HepG2 (cell line): ENCODE measurements around the gene SLC11A1. TPM values are rescaled to one million over a fixed set of nuclear protein-coding genes. Genes with fewer than 3 reads are reported as not detected.

Experiments used
- ATAC-seq: fragments of 200-7000 bp; cut with Tn5 transposase; 3 replicates; pipeline ENCODE4 v1.9.1; 2020; ENCODE audit warnings: mild to moderate bottlenecking, moderate library complexity
- BruUV-seq: library from RNA; stranded (reverse); fragments of 400-500 nt; replicated peaks from 2 replicates; lab custom pipeline; 2021; lab: Mats Ljungman, UMichigan
- CTCF ChIA-PET: fragments of 300-600 bp; formaldehyde crosslinking; extraction: SDS; loops from one replicate; lab custom pipeline; 2021; ENCODE audit warnings: low total read pairs, inconsistent platforms, low intra/inter-chr PET ratio; lab: Yijun Ruan, JAX
- POLR2A ChIA-PET: fragments of 350-600 bp; sonication (Branson Sonifier 250); formaldehyde crosslinking; loops from one replicate; lab custom pipeline; 2020; ENCODE audit warnings: antibody characterized with exemption, inconsistent platforms; lab: Yijun Ruan, JAX
- DNase-seq: peaks from one replicate; pipeline ENCODE4 v3.0.0-alpha.2; 2015; ENCODE audit warnings: low spot score
- FAIRE-seq: peaks from 3 replicates; lab custom pipeline; 2011; peaks lifted over from hg19 to GRCh38; lab: Jason Lieb, UNC
- H2AFZ ChIP-seq: one replicate; pipeline ENCODE4 v1.6.1; 2011; ENCODE audit warnings: low read length, inconsistent platforms
- H3K27ac ChIP-seq: fragments of 300-600 bp; 3 replicates; pipeline ENCODE4 v1.8.0; 2011; ENCODE audit warnings: mixed run types, mild to moderate bottlenecking, mixed read lengths, low read length, inconsistent platforms; ENCODE audit not compliant: insufficient read depth; ENCODE audit errors: extremely low read length
- H3K27me3 ChIP-seq, 2 experiments: fragments of 200-600 bp in 1 of 2; 2 replicates in 1 of 2; 3 replicates in 1 of 2; pipeline versions ENCODE4 v1.6.0 to v1.8.0; 2011; ENCODE audit warnings: low read length in 2 of 2, mild to moderate bottlenecking in 2 of 2, moderate library complexity in 2 of 2, inconsistent platforms in 1 of 2; ENCODE audit not compliant: insufficient read depth in 2 of 2, control insufficient read depth in 1 of 2
- H3K36me3 ChIP-seq, 2 experiments: fragments of 200-600 bp in 1 of 2; replicated peaks in 1 of 2; 2 replicates in 1 of 2; 3 replicates in 1 of 2; pipeline versions ENCODE4 v1.5.1 to v1.8.0; 2011; ENCODE audit warnings: low read length in 2 of 2, inconsistent platforms in 1 of 2; ENCODE audit not compliant: insufficient read depth in 2 of 2, control insufficient read depth in 1 of 2
- H3K4me1 ChIP-seq: 2 replicates; pipeline ENCODE4 v1.5.1; 2012; ENCODE audit warnings: low read length, inconsistent platforms; ENCODE audit not compliant: insufficient read depth
- H3K4me2 ChIP-seq: 2 replicates; pipeline ENCODE4 v1.6.0; 2011; ENCODE audit warnings: low read depth, low read length, inconsistent platforms
- H3K4me3 ChIP-seq, 3 experiments: fragments of 200-600 bp in 1 of 3; sonication (generic), shearing (Covaris generic) in 1 of 3; replicated peaks in 1 of 3; 2 replicates each; pipeline ENCODE4 v1.5.1; 2011 to 2016; ENCODE audit warnings: low read length in 3 of 3, inconsistent platforms in 2 of 3, low read depth in 2 of 3, mild to moderate bottlenecking in 2 of 3, control low read depth in 1 of 3, mixed read lengths in 1 of 3; ENCODE audit not compliant: insufficient read depth in 1 of 3
- H3K79me2 ChIP-seq: one replicate; pipeline ENCODE4 v1.6.1; 2011; ENCODE audit warnings: low read length, inconsistent platforms; ENCODE audit not compliant: insufficient read depth
- H3K9ac ChIP-seq: 2 replicates; pipeline ENCODE4 v1.6.0; 2011; ENCODE audit warnings: mild to moderate bottlenecking, low read depth, low read length, inconsistent platforms; ENCODE audit not compliant: insufficient read depth
- H3K9me3 ChIP-seq: 2 replicates; pipeline ENCODE4 v1.5.1; 2012; ENCODE audit warnings: mild to moderate bottlenecking, low read length
- H4K20me1 ChIP-seq: 2 replicates; pipeline ENCODE4 v1.6.0; 2011; ENCODE audit warnings: inconsistent platforms, mild to moderate bottlenecking, low read length, moderate library complexity; ENCODE audit not compliant: insufficient read depth
- HOXA3 ChIP-seq: sonication (generic); formaldehyde crosslinking; IDR thresholded peaks from 2 replicates; pipeline ENCODE4 v1.5.0; 2020; ENCODE audit warnings: missing genetic modification reagents
- MBD4 ChIP-seq: IDR thresholded peaks from 2 replicates; pipeline ENCODE4 v1.6.1; 2012; ENCODE audit warnings: low read length, inconsistent platforms, borderline replicate concordance
- PRMT3 ChIP-seq: sonication (generic); formaldehyde crosslinking; IDR thresholded peaks from 2 replicates; pipeline ENCODE4 v1.8.1; 2022; ENCODE audit warnings: low read depth, mild to moderate bottlenecking, moderate library complexity, missing genetic modification reagents, borderline replicate concordance
- ZMYM3 ChIP-seq: sonication (generic); formaldehyde crosslinking; IDR thresholded peaks from 2 replicates; pipeline ENCODE4 v1.5.1; 2020; ENCODE audit warnings: mild to moderate bottlenecking, missing genetic modification reagents
- ZNF34 ChIP-seq: sonication (generic); formaldehyde crosslinking; IDR thresholded peaks from 2 replicates; pipeline ENCODE4 v1.4.0; 2020; ENCODE audit warnings: mild to moderate bottlenecking, missing genetic modification reagents, borderline replicate concordance
- ZNF841 ChIP-seq: sonication (generic); formaldehyde crosslinking; IDR thresholded peaks from 2 replicates; pipeline ENCODE4 v1.8.1; 2023; ENCODE audit warnings: missing genetic modification reagents, borderline replicate concordance
- ZSCAN21 ChIP-seq: sonication (generic); formaldehyde crosslinking; IDR thresholded peaks from 2 replicates; pipeline ENCODE4 v1.8.0; 2022; ENCODE audit warnings: mild to moderate bottlenecking, missing genetic modification reagents, moderate library complexity, borderline replicate concordance
- WGBS: methylation state at CpG from one replicate; pipeline ENCODE4 v1.1.6; 2017; ENCODE audit warnings: low lambda C conversion rate; 5-methylcytosine and 5-hydroxymethylcytosine counted together
- in situ Hi-C: cut with HindIII; loops from 2 replicates; pipeline ENCODE4 v1.10.0; 2017; ENCODE audit warnings: low pct_unique_long_range_greater_than_20kb; ENCODE audit not compliant: extremely low pct_ligation_motif_present
- intact Hi-C: fragments of 100-400 bp; cut with micrococcal nuclease; formaldehyde crosslinking; loops from one replicate; pipeline ENCODE4 v1.10.0; 2022; ENCODE audit not compliant: unreplicated experiment
- polyA plus RNA-seq, 8 experiments: library from polyadenylated mRNA; depleted of rRNA in 3 of 8; stranded (reverse) in 7 of 8; unstranded in 1 of 8; fragments of >200 nt; fragmentation: Illumina TruSeq in 4 of 8; extraction: Trizol in 4 of 8; gene quantifications; 2 replicates each; pipeline versions ENCODE4 v1.2.1 to v1.2.3, GENCODE V29; 2011 to 2016; ENCODE audit warnings: low read depth in 4 of 8, missing spikeins in 1 of 8, mixed read lengths in 1 of 8; ENCODE audit not compliant: insufficient read depth in 1 of 8
- total RNA-seq, 5 experiments: library from RNA; depleted of rRNA; stranded (reverse); fragments of >200 nt; fragmentation: Illumina TruSeq; extraction: Trizol; gene quantifications; 2 replicates each; pipeline ENCODE4 v1.2.3, GENCODE V29; 2016; ENCODE audit warnings: low read depth in 1 of 5
- TF ChIP-seq, protein P1 (sequence below): sonication (generic); formaldehyde crosslinking; conservative IDR thresholded peaks from 2 replicates; pipeline ENCODE4 v1.4.0; 2020; ENCODE audit warnings: missing genetic modification reagents
- TF ChIP-seq, protein P2 (sequence below): sonication (generic); formaldehyde crosslinking; IDR thresholded peaks from 2 replicates; pipeline ENCODE4 v1.4.0; 2020; ENCODE audit warnings: mild to moderate bottlenecking, missing genetic modification reagents, borderline replicate concordance
- TF ChIP-seq, protein P3 (sequence below): sonication (generic); formaldehyde crosslinking; IDR thresholded peaks from 2 replicates; pipeline ENCODE4 v1.5.0; 2020; ENCODE audit warnings: missing genetic modification reagents
- TF ChIP-seq, protein P4 (sequence below): IDR thresholded peaks from 2 replicates; pipeline ENCODE4 v1.6.1; 2016; ENCODE audit warnings: control low read depth

The SLC11A1 gene
- total and polyA plus RNA-seq, 2 of the 13 experiments (the other 11 are each of a cell fraction or from before 2014, with no cell fraction given): 0.33 to 2.3 TPM

DNA sequence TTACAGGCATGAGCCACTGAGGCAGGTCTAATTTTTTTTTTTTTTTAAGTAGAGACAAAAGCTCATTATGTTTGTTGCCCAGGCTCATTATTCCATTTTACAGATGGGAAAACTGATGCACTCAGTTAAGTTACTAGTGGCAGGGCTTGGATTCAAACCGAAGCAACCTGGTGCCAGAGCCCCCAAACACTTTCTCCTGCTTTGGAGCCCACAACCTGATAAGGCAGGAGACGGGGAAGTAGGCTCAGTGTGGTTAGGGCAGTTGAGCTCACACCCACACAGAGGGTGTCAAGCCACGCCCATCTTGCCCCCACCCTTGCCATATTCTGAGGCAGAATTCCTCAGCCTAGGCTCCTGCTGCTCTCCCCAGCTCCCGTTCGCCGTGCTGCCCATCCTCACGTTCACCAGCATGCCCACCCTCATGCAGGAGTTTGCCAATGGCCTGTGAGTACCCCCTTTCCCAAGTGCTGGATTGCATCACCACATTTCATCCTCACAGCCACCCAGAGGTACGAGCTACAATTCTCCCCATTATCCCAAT lies 11.7 kb downstream of the SLC11A1 start (continued):
- TF ChIP-seq ZNF841 (CRISPR knock-in tag): 0 out of 2 replicates have a peak, but pooled peaks have one; percentile 15
- peak; percentile 12; the same call in 1 of the 2 replicates for TF ChIP-seq ZMYM3 (CRISPR knock-in tag)
- TF ChIP-seq, protein P1, sequence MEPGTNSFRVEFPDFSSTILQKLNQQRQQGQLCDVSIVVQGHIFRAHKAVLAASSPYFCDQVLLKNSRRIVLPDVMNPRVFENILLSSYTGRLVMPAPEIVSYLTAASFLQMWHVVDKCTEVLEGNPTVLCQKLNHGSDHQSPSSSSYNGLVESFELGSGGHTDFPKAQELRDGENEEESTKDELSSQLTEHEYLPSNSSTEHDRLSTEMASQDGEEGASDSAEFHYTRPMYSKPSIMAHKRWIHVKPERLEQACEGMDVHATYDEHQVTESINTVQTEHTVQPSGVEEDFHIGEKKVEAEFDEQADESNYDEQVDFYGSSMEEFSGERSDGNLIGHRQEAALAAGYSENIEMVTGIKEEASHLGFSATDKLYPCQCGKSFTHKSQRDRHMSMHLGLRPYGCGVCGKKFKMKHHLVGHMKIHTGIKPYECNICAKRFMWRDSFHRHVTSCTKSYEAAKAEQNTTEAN: no peak
- TF ChIP-seq PRMT3 (CRISPR knock-in tag): no peak
- TF ChIP-seq HOXA3 (CRISPR knock-in tag): 0 out of 2 replicates have a peak, but pooled peaks have one; percentile 11
- TF ChIP-seq ZNF34 (CRISPR knock-in tag): no peak

DNA sequence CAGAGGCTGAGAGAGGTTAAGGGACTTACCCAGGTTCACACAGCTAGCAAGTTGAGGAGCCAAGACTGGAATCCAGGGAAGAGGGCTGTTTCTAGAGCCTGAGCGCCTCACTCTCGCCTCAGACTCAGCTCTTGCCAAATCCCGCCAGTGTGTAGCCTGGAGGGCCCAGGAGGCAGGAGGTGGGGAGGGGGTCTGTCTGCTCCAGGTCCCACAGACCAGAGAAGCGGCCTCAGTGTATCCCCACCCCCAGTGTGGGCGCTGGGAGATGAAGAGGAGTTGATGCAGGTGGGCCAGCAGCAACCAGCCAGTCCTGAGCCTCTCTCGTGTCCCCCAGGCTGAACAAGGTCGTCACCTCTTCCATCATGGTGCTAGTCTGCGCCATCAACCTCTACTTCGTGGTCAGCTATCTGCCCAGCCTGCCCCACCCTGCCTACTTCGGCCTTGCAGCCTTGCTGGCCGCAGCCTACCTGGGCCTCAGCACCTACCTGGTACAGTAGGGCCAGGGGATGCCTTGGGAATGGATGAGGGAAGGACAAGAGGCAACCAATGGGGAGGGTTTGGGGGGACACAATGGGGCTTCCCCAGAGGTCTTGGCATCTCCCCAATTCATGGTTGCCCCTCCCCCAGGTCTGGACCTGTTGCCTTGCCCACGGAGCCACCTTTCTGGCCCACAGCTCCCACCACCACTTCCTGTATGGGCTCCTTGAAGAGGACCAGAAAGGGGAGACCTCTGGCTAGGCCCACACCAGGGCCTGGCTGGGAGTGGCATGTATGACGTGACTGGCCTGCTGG lies 12.4 kb downstream of the SLC11A1 start:
- no peaks in the 10 kb centered on the region for H3K36me3 ChIP-seq
- no peaks in the 10 kb centered on the region for H4K20me1 ChIP-seq
- ChIA-PET CTCF (interaction anchor here (1.2 to 2.8 kb wide), 3 partner anchors 93 to 121 kb away, joined by 6 to 36 read pairs (median 7); partner anchors contain the start of gene TMBIM1), POLR2A (interaction anchor here (0.6 to 2.6 kb wide), 4 partner anchors 33 to 111 kb away, joined by 3 to 15 read pairs (median 3); no protein-coding TSS in a partner anchor)
- peaks cover 19% of the 10 kb centered on the region for H3K79me2 ChIP-seq
- FAIRE-seq (no peak), DNase-seq (no peak), ATAC-seq (no peak)
- H3K27ac ChIP-seq: no peak overlapping the region
- H2AFZ ChIP-seq: no peak overlapping the region
- peak overlapping the region; percentile 98 for H3K4me2 ChIP-seq
- peaks cover 53% of the 10 kb centered on the region for H3K4me1 ChIP-seq
- intact Hi-C loops: loop anchor here (5.0 to 10.0 kb wide), 2 partner anchors 173 to 210 kb away; partner anchors contain the start of genes CNOT9 and USP37
- no peak overlapping the region; a peak in 1 of 6 replicates for H3K4me3 ChIP-seq
- no peaks in the 10 kb centered on the region; a peak in 1 of 5 replicates for H3K27me3 ChIP-seq
- no peaks in the 10 kb centered on the region for H3K9me3 ChIP-seq
- in situ Hi-C loops: loop anchor here (5.0 kb wide), 1 partner anchor 102 kb away; the partner anchor contains the start of gene TMBIM1
- H3K9ac ChIP-seq: no peak overlapping the region
- no TSS peak for BruUV-seq
- WGBS: 44% methylated on average over 13 of the region's 13 CpGs
- peak; percentile 29; the same call in 1 of the 2 replicates for TF ChIP-seq ZSCAN21 (CRISPR knock-in tag)
- TF ChIP-seq, protein P2, sequence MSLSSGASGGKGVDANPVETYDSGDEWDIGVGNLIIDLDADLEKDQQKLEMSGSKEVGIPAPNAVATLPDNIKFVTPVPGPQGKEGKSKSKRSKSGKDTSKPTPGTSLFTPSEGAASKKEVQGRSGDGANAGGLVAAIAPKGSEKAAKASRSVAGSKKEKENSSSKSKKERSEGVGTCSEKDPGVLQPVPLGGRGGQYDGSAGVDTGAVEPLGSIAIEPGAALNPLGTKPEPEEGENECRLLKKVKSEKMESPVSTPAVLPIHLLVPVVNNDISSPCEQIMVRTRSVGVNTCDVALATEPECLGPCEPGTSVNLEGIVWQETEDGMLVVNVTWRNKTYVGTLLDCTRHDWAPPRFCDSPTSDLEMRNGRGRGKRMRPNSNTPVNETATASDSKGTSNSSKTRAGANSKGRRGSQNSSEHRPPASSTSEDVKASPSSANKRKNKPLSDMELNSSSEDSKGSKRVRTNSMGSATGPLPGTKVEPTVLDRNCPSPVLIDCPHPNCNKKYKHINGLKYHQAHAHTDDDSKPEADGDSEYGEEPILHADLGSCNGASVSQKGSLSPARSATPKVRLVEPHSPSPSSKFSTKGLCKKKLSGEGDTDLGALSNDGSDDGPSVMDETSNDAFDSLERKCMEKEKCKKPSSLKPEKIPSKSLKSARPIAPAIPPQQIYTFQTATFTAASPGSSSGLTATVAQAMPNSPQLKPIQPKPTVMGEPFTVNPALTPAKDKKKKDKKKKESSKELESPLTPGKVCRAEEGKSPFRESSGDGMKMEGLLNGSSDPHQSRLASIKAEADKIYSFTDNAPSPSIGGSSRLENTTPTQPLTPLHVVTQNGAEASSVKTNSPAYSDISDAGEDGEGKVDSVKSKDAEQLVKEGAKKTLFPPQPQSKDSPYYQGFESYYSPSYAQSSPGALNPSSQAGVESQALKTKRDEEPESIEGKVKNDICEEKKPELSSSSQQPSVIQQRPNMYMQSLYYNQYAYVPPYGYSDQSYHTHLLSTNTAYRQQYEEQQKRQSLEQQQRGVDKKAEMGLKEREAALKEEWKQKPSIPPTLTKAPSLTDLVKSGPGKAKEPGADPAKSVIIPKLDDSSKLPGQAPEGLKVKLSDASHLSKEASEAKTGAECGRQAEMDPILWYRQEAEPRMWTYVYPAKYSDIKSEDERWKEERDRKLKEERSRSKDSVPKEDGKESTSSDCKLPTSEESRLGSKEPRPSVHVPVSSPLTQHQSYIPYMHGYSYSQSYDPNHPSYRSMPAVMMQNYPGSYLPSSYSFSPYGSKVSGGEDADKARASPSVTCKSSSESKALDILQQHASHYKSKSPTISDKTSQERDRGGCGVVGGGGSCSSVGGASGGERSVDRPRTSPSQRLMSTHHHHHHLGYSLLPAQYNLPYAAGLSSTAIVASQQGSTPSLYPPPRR (CRISPR knock-in tag): 0 out of 2 replicates have a peak, but pooled peaks have one; percentile 32
- TF ChIP-seq, protein P3, sequence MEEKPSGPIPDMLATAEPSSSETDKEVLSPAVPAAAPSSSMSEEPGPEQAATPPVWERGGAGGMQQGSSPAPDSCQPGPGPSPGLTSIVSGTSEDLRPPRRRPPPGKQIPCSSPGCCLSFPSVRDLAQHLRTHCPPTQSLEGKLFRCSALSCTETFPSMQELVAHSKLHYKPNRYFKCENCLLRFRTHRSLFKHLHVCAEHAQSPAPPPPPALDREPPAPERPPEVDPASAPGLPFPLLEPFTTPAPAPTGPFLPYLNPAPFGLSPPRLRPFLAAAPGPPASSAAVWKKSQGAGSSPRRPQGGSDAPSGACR: peak; percentile 71
- TF ChIP-seq MBD4: no peak
- TF ChIP-seq, protein P4, sequence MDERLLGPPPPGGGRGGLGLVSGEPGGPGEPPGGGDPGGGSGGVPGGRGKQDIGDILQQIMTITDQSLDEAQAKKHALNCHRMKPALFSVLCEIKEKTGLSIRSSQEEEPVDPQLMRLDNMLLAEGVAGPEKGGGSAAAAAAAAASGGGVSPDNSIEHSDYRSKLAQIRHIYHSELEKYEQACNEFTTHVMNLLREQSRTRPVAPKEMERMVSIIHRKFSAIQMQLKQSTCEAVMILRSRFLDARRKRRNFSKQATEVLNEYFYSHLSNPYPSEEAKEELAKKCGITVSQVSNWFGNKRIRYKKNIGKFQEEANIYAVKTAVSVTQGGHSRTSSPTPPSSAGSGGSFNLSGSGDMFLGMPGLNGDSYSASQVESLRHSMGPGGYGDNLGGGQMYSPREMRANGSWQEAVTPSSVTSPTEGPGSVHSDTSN (CRISPR knock-in tag): no peak
